ENCODE data around the gene EXD1. TPM values are rescaled to one million over a fixed set of nuclear protein-coding genes. Genes with fewer than 3 reads are reported as not detected.

EXD1 gene
- total RNA-seq, 1 donor from 2014 or later, result not detected

DNA sequence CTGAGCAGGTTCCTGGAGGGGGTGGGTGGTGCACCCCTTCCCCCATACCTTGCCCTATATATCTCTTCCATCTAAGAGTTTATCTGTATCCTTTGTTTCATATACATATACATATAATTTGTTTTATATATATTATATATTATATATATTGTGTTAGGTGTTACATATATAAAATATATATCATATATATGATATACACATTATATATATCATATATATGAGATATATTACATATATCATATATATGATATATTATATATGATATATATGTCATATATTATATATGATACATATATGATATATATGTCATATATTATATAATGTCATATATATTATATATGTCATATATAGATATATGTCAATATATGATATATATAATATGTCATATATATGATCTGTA, 31.1 kb downstream of the EXD1 start:
- TF ChIP-seq, protein P1, sequence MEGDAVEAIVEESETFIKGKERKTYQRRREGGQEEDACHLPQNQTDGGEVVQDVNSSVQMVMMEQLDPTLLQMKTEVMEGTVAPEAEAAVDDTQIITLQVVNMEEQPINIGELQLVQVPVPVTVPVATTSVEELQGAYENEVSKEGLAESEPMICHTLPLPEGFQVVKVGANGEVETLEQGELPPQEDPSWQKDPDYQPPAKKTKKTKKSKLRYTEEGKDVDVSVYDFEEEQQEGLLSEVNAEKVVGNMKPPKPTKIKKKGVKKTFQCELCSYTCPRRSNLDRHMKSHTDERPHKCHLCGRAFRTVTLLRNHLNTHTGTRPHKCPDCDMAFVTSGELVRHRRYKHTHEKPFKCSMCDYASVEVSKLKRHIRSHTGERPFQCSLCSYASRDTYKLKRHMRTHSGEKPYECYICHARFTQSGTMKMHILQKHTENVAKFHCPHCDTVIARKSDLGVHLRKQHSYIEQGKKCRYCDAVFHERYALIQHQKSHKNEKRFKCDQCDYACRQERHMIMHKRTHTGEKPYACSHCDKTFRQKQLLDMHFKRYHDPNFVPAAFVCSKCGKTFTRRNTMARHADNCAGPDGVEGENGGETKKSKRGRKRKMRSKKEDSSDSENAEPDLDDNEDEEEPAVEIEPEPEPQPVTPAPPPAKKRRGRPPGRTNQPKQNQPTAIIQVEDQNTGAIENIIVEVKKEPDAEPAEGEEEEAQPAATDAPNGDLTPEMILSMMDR (IDR thresholded peaks at IDR 0.05), result no peak
- no peaks in the 10 kb centered on the region for H3K36me3 ChIP-seq
- H3K4me3 ChIP-seq, result no peak overlapping the region
- intact Hi-C loops (cut with DNase I), result no loop called here
- no peak for DNase-seq (ENCODE audit: low spot score in 2 of 2)
- no peaks in the 10 kb centered on the region for H3K4me1 ChIP-seq
- no peaks in the 10 kb centered on the region for H3K9me3 ChIP-seq
- no peak overlapping the region for H3K27ac ChIP-seq
- H3K27me3 ChIP-seq, result no peaks in the 10 kb centered on the region

DNA sequence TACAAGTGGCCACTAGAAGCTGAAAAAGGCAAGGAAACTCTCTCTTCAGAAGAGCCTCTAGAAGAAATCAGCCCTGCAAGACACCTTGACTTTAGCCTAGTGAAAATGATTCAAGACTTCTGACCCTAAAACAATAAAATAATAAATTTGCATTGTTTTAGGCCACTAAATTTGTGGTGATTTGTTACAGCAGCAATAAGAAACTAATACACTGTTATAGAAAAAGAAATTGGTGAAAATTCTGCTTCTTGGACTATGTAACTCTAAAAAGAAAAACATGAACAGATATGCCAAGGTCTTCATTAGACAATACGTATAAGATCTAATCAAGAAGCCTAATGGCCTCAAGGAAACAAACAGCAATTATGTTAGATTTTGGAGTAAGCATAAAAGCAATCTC, 36.1 kb downstream of the EXD1 start:
- Histone ChIP-seq H3K27ac (no peak overlapping the region), H3K9me3 (no peaks in the 10 kb centered on the region), H3K36me3 (no peaks in the 10 kb centered on the region), H3K27me3 (no peaks in the 10 kb centered on the region), H3K4me1 (no peaks in the 10 kb centered on the region), H3K4me3 (no peak overlapping the region)
- intact Hi-C loops (cut with DNase I), result no loop called here
- DNase-seq (ENCODE audit: low spot score in 2 of 2), result no peak
- TF ChIP-seq, protein P1 (IDR thresholded peaks at IDR 0.05), result no peak

DNA sequence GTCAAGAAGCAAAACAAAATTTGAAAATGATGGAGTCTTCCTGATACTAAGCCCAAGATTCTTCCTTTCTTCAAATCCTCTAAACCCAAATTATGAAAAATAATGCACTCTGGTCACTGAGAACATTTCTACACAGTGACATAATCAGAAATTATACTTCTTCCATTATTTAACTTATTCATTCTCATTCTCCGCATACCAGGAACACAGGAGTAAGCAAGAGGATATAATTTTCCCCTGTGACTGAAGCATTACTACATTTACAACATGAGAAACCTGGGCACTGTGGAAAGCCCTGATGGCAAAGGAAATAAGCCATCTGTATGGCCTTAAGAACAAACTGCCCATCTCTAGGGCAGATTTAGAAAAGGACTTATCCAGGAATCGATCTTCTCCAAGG, 47.0 kb downstream of the EXD1 start:
- Histone ChIP-seq H3K4me1 (no peaks in the 10 kb centered on the region), H3K27me3 (no peaks in the 10 kb centered on the region), H3K4me3 (no peak overlapping the region), H3K27ac (no peak overlapping the region), H3K36me3 (no peaks in the 10 kb centered on the region), H3K9me3 (no peaks in the 10 kb centered on the region)
- no peak for DNase-seq (ENCODE audit: low spot score in 2 of 2)
- intact Hi-C loops (cut with DNase I), result loop anchor here (10.0 kb wide), 1 partner anchor 159 kb away; no protein-coding TSS in a partner anchor
- TF ChIP-seq, protein P1 (IDR thresholded peaks at IDR 0.05), result no peak

DNA sequence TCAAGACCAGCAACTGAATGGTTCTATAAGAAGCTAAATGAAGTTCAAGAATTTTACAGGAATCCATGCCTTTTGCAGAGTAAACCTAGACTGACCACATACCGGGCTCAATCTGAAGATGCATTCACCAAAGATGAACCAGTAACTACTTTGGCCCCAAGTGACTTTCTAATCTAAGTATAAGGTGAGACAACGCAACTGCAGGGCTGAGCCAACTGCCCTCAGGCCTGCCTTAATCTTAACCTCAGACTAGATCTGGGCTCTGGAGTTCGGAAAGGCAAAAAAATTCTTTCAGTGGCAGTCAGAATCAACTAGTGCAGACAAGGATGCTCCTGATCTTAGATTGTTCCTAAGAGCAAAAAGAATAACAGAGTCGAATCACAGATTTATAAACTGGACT, 48.3 kb downstream of the EXD1 start:
- Histone ChIP-seq H3K27me3 (no peaks in the 10 kb centered on the region), H3K9me3 (no peaks in the 10 kb centered on the region), H3K36me3 (no peaks in the 10 kb centered on the region), H3K4me1 (no peaks in the 10 kb centered on the region), H3K27ac (no peak overlapping the region), H3K4me3 (no peak overlapping the region)
- DNase-seq (ENCODE audit: low spot score in 2 of 2), result no peak
- TF ChIP-seq, protein P1 (IDR thresholded peaks at IDR 0.05), result no peak
- intact Hi-C loops (cut with DNase I), result loop anchor here (10.0 kb wide), 1 partner anchor 157 kb away; no protein-coding TSS in a partner anchor

DNA sequence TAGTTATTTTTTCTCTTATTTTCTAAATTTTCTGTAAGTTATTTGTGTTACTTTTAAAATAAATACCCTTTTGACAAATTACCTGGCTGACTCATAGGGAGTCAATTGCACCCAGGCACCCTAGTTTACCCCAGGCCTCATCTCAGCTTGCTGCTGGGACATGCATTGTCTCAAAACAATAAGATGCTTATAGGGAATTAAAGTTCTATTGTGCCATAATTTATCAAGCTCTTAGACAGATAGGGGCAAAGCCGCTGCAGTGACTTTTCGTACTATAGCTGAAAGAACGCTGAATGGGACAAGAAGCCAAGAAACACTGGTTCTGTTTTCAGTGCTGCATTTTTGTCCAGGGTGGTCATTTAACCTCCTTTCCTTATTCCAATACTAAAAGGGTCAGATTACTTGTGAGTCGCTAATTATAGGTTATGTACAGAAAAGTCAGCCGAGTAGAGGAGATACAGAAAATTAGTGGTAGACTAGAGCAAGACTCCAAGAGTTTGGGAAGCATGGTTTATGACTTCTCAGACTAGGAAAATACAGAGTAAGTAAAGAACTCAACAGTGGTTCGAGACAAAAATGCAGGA, 50.3 kb downstream of the EXD1 start:
- TF ChIP-seq, protein P1 (IDR thresholded peaks at IDR 0.05), result no peak
- DNase-seq (ENCODE audit: low spot score in 2 of 2), result no peak
- Histone ChIP-seq H3K4me3 (no peak overlapping the region), H3K36me3 (no peaks in the 10 kb centered on the region), H3K9me3 (no peaks in the 10 kb centered on the region), H3K27me3 (no peaks in the 10 kb centered on the region), H3K27ac (no peak overlapping the region), H3K4me1 (no peaks in the 10 kb centered on the region)
- intact Hi-C loops (cut with DNase I), result loop anchor here (10.0 kb wide), 1 partner anchor 155 kb away; no protein-coding TSS in a partner anchor

DNA sequence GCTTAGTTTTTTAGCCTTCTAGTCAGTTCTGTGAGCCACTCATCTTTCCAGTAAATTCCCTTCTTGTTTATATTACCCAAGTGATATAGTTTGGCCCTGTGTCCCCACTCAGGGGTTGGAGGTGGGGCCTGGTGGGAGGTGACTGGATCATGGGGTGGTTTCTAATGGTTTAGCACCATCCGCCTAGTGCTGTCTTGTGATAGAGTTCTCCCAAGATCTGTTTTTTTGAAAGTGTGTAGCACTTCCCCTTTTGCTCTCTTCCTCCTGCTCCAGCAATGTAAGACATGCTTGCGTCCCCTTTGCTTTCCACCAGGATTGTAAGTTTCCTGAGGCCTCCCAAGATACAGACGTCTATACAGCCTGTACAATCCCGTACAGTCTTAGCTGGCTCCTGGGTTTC, 60.8 kb downstream of the EXD1 start:
- Histone ChIP-seq H3K4me3 (no peak overlapping the region), H3K27me3 (no peaks in the 10 kb centered on the region), H3K4me1 (no peaks in the 10 kb centered on the region), H3K27ac (no peak overlapping the region), H3K9me3 (no peaks in the 10 kb centered on the region), H3K36me3 (no peaks in the 10 kb centered on the region)
- DNase-seq (ENCODE audit: low spot score in 2 of 2), result no peak
- TF ChIP-seq, protein P1 (IDR thresholded peaks at IDR 0.05), result no peak
- intact Hi-C loops (cut with DNase I), result no loop called here
